Cardiac fibroblast (primary cell): ENCODE measurements around the gene PLEKHA1.

Experiments
- DNase-seq, 2 donors: peaks; one replicate each; pipeline versions ENCODE4 v3.0.0 to v3.0.0-alpha.2; 2010; ENCODE audit warnings: low read depth in 2 of 2
- H3K4me3 ChIP-seq, 2 donors: replicated peaks in 1 of 2; 1 replicate in 1 of 2; 2 replicates in 1 of 2; pipeline ENCODE4 v1.5.1; 2011; ENCODE audit warnings: low read depth in 2 of 2, low read length in 2 of 2, mild to moderate bottlenecking in 2 of 2, moderate library complexity in 1 of 2
- CTCF ChIP-seq: IDR thresholded peaks from one replicate; pipeline ENCODE4 v1.5.1; 2011; ENCODE audit warnings: low read depth, mild to moderate bottlenecking, low read length, inconsistent platforms

PLEKHA1 gene

GRCh38 chr10:122362621-122363020, 11.9 kb upstream of the PLEKHA1 start:
- TF ChIP-seq CTCF, result no peak
- H3K4me3 ChIP-seq, result no peak overlapping the region
- peak in 1 of 2 donors; percentile 36 for DNase-seq

DNA sequence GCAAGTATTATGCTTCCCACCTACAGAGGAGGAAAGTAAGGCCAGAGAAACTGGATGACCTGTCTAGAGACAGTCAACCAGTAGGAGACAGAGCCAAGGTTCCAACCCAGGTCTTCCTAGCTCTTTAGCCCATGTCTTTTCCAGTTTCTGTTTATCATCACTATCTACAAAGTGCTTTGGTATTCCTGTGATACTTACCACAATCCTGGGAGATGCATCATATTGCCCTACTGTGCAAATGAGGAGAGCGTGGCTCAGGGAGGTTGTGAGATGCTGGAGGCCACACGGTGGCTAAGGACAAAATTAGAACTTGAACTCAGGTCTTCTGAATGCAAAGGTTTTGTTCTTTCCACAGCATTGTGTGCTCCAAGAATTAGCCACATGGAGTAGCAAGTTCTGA, 11.2 kb upstream of the PLEKHA1 start:
- no peak overlapping the region for H3K4me3 ChIP-seq
- no peak for TF ChIP-seq CTCF
- no peak for DNase-seq

- DNase-seq, result no peak
- no peak for TF ChIP-seq CTCF
- no peak overlapping the region for H3K4me3 ChIP-seq
Observed at GRCh38 chr10:122363722-122364463, 10.6 kb upstream of the PLEKHA1 start.

DNA sequence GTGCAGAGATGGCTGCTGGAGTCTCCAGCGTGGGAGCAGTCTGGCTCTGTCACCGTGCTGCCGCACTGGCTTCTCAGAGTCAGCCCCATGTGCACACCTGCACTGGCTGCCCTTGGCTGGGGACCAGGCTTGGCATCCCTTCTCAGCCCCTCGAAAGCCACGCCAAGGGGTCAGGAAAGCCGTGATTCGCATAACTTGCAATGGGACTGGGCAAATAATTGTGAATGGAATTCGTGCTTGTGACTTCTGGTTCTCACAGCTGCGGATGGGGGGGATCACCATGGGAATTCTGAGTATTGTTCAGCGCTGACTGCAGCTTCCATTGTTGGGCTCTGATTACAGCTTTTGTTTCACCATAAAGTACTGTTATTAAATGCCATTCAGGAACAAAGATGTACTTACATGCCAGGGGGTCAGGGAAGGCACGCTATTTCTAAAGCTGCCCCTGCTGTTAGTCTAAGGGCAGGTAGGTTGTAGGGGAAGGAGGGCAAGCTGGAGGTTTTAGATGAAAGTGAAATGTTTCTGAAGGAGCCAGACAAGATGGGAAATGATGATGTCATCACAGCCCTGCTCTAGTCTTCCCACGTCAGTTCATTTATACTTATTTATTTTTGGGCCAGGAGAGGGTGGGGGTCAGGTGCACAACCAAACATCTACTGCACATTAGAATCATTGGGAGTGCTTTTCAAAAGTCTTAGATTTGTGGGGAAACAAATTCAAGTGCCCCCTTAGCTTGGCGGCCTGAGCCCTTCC, 5.8 kb upstream of the PLEKHA1 start:
- no peak for TF ChIP-seq CTCF
- peak in 1 of 2 donors; percentile 13 for DNase-seq

DNA sequence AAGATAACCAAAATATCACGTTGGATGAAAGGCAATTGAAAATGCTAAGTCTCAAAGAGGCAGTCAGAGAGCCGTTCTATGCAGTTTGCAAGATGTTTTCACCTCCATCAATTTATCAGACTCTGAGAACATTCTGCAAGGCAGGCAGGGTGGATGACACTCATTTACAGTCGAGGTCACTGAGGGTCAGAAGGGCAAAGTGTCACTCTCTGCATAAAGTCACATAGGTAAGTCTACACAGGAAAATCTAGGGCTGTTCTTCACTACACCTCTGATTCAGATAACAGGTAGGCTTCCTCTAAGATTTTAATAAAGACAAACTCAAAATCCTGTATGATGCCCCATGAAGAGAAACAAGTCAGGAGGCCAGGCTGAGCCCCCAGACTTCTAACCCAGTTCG, 1.4 kb upstream of the PLEKHA1 start:
- no peak for TF ChIP-seq CTCF
- no peak for DNase-seq
- H3K4me3 ChIP-seq, result no peak overlapping the region

More for the DNA sequence above, 5.8 kb upstream of the PLEKHA1 start:
- no peak overlapping the region for H3K4me3 ChIP-seq

DNA sequence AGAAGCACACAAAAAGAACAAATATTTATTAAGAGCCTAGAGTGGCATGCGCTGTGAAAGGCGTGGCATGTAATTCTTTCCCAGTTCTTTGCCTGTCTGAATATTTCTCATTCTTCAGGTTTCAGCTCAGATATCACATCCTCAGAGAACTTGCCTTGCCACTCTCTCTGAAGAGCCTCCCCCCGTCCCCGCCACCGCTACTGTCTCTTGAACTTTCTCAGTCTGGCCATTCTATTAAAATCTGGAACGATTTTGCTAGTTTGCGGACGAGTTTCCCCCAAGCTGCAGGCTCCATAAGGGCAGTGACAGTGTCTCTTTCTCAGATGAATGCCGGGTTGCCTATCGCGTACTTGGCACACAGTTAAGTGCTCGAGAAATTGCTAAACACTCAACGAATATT, 787 bp upstream of the PLEKHA1 start:
- peak overlapping the region; percentile 50 to 55 for H3K4me3 ChIP-seq
- TF ChIP-seq CTCF, result no peak
- peak; percentile 32 to 34 for DNase-seq
